ENCODE results near the gene PXN.

- TF ChIP-seq SMC3 (conservative IDR thresholded peaks at IDR 0.05; ENCODE audit: poor library complexity) (no peak), CTCF (IDR thresholded peaks at IDR 0.05; ENCODE audit: poor library complexity, severe bottlenecking) (no peak), RAD21 (conservative IDR thresholded peaks at IDR 0.05) (no peak), POLR2AphosphoS5 (IDR thresholded peaks at IDR 0.05) (no peak), EZH2 (IDR thresholded peaks at IDR 0.05; ENCODE audit: borderline replicate concordance, insufficient read depth, low read length, poor library complexity, severe bottlenecking) (no peak), EP300 (conservative IDR thresholded peaks at IDR 0.05; ENCODE audit: poor library complexity, severe bottlenecking) (no peak), MXI1 (conservative IDR thresholded peaks at IDR 0.05; ENCODE audit: poor library complexity, severe bottlenecking) (no peak), TAF1 (IDR thresholded peaks at IDR 0.05; ENCODE audit: low read depth) (no peak), REST (IDR thresholded peaks at IDR 0.05; ENCODE audit: borderline replicate concordance) (no peak)
Measured at GRCh38 chr12:120242275-120242799, 23.2 kb downstream of the PXN start.
